ENCODE data around the gene ESRRB.

Gene ESRRB

DNA sequence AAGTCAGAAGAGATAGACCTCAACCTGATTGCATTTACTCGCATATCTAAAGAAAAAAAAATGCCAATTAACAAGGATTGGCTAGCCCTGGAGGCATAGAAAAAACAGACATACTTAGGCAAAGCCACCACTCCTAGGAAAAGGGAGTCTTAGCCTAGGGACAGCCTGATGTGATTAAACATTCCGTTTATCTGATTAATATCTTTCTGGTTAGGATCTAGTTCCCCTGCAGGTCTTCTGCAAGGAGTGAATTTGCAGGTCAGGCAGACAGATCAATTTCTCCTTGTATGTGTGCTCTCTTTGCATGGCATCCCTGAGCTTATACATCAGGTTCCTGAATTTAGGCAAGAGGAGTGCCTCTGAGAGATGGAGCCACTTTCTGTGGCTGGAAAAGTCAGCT lies 70.5 kb downstream of the ESRRB start:
- no peak for DNase-seq (ENCODE audit: low read depth in 2 of 3, low spot score in 1 of 3)

DNA sequence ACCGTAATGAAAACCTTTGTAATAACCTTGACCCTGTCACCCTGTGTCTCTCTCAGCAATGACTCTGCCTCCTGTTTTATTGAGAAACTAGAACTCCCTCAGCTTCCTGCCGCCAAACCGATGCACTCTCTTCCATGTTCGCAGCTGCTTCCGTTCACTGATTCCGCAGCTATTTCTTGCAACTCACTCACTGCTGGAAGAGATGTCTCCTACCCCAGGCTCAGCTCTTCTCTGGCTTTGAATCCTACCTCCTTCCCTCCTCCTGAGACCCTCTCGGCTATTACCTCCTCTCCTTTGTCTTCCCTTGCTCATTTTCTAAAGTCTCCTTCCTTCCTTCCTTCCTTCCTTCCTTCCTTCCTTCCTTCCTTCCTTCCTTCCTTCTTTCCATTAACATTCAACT lies 71.0 kb downstream of the ESRRB start:
- DNase-seq (ENCODE audit: low read depth in 2 of 3, low spot score in 1 of 3) = no peak

DNA sequence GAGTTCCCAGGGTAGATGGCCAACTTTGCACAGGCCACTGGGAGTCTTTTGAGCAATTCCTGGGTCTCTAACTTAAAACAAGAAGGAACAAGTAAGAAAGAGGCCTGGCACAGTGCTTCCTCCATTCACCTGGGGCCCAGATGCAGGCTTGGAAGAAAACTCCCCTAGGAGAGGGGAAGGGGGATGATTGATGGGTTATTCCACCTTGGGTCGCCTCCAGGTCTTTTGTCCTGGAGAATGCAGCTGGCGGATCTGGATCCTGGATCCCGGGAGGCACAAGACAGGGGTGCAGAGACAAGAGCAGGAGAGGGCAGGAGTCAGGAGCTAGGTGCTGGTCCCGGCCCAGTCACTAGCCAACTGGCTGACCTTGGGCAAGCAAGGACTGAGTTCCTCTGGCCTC lies 74.5 kb downstream of the ESRRB start:
- no peak for DNase-seq (ENCODE audit: low read depth in 2 of 3, low spot score in 1 of 3)

DNA sequence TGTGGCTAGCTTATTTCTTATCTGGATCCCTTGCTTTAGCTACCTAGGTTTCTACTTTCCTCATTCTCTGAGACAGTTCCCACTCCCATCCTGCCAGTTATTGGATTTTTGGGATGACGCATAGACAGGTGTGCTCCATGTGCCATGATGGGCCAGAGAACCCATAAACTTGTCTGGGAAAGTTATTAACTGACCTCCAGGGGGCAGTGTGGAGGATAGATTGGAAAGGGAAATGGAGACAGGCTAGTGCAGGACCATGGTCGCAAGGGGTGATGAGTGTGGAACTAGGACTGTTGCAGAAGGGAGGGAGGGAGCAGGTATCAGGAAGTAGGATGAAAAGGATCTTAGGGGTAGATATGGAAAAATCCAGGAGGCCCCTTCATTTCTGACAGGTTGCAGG lies 80.3 kb downstream of the ESRRB start:
- peak in 2 of 3 donors; percentile 11 to 57 for DNase-seq (ENCODE audit: low read depth in 2 of 3, low spot score in 1 of 3)

DNA sequence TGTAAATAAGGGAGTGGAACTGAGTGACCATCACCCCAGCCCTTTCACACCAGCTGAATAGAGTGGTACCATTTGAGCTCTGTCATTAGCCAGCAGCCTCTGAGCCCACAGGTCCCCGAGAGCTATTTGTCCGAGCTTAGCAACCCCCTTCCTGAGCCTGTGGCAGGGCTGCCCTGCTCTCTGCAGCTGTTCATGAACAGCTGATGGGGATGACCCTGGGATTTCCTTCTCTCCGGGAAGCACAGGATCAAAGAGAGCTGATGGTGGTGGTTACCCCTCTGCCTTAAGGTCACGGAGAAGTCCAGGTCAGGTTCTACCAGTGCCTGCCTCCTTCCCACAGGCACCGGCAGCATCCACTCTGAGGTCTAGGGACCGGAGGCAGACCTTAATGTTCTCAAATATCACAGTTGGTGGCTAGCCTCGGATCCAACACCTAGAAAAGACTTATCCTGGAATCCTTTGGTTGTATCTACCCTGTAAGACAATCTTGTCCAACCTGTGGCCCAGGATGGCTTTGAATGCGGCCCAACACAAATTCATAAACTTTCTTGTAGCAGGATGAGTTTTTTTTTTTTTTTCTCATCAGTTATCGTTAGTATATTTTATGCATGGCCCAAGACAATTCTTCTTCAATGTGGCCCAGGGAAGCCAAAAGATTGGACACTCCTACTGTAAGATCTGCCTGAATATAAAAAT lies 81.1 kb downstream of the ESRRB start:
- no peak for DNase-seq (ENCODE audit: low read depth in 2 of 3, low spot score in 1 of 3)

DNA sequence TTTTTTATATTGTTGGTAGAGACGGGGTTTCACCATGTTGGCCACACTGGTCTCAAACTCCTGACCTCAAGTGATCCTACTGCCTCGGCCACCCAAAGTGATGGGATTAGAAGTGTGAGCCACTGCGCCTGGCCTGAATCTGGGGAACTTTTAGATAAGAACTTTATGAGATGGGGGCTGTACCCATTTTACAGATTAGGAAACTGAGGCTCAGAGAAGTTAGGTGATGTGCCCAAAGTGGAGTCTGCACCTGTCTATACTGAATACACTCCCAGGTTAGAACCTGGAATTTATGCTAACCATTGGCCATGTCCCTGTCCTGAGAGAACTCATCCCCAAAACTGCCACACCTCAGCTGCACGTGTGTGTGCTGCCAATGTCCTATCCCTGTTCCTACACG lies 81.9 kb downstream of the ESRRB start:
- DNase-seq (ENCODE audit: low read depth in 2 of 3, low spot score in 1 of 3) = no peak

DNA sequence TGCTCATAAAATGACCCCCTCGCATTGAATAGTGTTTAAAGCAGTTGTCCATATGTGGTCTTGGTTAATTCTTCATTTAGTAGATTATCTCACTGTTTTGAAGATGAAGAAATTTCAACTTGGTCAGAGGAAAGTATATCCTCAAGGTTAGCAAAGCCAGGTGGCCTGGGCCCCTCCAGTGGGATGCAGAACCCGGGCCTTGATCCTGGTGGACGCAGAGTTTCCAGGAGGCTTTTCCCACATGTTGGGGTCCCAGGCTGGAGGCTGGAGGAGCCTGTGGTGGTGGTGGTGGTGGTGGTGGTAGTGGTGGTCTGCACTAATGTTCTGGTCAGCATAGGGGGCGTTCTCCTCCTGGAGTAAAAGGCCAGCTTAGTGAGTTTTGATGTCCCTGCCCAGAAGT lies 85.9 kb downstream of the ESRRB start:
- DNase-seq (ENCODE audit: low read depth in 2 of 3, low spot score in 1 of 3) = no peak

DNA sequence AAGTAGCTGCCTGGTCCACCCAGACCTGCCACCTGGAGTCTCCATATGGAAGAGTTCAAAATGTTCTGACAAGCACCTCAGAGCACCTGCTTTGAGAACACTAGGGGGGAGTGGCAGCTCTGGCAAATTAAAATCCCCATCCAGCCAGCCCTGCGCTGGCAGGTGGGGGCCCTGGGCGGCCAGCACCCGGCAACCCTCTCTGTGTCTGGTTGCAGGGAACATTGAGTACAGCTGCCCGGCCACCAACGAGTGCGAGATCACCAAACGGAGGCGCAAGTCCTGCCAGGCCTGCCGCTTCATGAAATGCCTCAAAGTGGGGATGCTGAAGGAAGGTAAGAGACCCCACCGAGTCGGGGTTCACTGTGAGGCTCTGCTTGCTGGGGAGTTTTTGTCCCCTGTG lies 86.4 kb downstream of the ESRRB start:
- no peak for DNase-seq (ENCODE audit: low read depth in 2 of 3, low spot score in 1 of 3)

DNA sequence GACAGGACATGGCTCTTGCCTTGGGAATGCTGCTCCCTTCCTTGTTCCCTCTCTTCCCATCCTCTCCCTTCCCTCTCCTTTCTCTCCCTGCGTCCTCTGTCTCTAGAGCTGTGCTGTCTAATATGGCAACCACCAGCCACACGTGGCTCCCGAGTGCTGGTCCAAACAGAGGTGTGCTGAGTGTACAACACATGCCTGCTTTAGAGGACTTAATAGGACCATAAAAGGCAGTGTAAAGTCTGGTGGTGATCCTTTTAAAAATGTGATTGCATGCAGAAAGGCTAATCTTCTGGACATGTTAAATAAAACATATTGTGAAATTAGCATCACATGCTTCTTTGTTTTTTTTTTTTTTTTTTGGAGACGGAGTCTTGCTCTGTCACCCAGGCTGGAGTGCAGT lies 87.2 kb downstream of the ESRRB start:
- DNase-seq (ENCODE audit: low read depth in 2 of 3, low spot score in 1 of 3) = no peak

DNA sequence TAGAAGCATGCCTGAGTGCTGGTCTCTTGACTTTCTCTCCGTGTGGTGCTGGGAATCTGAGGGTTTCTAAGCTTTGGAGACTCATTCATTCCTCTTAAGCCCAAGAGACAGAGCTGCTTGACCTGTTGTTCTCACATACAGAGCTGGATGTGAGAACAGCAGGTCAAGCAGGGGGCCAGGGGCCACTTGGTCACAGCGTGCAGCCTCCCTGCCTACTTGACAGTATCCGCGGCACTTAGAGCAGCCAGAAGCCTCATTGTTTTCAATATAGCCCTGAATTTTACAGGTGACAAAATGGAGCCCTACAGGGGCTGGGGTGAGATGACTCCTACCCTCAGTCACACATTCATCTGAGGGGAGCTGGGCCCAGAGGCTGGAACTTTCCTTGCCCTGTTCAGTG lies 88.9 kb downstream of the ESRRB start:
- no peak for DNase-seq (ENCODE audit: low read depth in 2 of 3, low spot score in 1 of 3)

DNA sequence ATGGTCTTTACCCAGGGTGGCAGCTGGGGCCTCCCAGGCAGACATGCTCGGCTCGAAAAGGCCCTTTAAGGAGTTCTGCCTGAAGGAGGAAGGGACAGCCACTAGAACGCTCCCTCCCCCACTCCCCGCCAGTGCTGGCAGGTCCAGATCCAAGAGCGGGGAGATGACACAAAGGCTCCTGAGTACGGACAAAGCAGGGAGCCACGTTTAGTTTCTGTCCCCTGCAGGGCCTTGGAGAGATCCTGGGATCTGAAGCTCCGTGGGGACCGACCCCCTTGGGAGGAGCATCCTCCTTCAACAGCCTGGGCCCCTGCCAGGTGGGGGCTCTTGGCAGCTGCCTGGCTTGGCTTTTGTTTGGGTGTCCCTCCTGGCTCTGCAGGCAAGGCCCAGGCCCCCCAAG lies 89.7 kb downstream of the ESRRB start:
- DNase-seq (ENCODE audit: low read depth in 2 of 3, low spot score in 1 of 3) = no peak

DNA sequence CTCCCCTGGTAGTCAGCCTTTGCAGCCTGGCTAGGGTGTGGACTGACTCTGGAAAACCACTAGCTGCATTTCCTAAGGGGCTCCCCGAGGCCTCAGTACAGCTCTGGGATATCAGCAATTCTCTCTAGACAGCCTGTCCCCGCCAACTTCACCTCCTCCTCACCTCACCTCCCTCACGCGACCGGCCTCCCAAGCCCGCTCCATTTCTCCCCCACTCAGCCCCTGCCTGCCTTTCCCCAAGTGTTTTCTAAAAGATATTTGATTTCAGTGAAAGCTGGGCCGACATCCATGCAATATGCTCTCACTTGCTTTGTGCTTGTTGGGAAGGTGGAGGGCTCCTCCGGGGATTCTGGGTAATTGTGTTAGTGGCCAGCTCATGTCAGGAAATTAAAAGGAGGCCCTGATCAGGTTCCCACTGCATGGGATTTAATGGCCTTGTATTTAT lies 91.8 kb downstream of the ESRRB start:
- DNase-seq (ENCODE audit: low read depth in 2 of 3, low spot score in 1 of 3) = no peak

DNA sequence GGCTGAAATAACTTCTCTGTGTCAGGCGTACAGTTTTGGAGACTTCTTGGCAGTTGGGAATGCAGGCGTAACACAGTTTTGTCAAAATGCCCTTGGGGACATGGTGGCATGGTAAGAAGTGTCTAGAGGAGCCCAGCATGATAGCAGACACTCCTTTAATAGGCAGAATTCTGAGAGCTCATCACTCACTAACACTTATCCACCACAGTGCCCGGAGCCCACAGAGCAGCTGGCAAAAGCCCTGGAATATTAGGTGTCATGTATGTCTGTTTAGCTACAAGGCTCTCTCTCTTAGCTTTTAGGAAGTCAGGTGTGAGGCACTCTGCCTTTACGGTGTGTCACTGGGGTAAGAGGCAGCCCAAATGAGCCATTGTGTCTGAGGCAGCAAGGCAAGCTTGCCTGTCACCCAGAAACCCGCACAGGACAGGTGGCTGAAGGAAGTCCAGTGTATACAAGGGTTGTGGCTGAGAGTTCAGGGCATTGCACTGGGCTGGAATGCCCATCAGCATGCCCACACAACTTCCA lies 96.3 kb downstream of the ESRRB start:
- no peak for DNase-seq (ENCODE audit: low read depth in 2 of 3, low spot score in 1 of 3)

DNA sequence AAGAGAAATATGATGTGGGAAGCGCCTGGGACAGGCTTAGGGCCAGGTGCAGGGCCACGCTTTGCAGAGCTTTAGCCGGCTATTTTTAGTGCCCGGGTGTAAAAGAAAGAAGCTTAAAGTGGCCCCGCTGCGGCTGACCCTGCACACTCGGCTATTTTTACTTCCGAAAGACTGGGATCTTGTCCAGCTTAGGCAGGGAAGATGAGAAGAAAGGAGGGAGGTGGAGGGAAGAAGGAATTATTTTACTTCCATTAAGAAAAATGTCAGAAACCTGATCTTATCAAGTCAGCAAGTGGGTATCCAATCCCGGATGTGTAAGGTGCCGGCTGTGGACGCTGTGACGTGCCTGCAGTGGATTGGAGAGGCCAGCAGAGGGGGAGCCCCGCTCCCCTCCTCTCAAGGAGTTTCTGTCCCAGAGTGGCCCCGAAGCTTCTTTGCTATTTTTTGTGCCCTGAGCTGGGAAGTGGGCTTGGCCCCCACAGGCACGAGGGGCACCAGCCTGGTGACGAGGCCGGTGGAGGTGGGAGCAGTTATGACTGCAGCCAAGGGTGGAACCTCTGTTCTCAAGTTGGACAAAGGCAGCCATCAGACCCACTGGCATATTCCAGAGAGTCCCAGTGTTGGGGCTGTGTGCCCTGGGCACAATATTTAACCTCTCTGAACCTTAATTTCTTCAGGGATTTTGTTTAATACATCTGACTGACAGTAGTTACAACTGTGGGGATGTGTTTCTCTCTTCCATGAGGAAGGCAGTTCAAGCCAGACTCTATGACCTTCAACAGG lies 97.7 kb downstream of the ESRRB start:
- no peak for DNase-seq (ENCODE audit: low read depth in 2 of 3, low spot score in 1 of 3)

DNA sequence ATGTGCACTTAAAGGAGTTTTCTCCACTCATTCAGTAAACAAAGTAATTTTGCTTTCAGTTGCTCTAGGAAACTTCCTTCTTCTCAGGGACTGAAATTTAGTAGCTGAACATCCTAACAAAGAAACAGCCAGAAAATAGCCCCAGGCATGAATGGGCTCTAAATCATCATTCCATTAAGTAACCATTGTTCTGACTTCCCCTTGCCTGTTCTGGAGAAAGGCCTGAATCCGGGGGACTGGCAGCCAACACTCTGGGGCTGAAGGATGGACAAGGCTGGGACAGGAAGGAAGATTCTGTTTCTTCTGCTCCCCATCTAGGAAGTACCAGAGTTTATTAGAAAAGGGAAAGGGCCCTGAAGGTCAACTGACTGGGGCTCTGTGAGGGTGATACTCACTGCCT lies 104.5 kb downstream of the ESRRB start:
- DNase-seq (ENCODE audit: low read depth in 2 of 3, low spot score in 1 of 3) = no peak

DNA sequence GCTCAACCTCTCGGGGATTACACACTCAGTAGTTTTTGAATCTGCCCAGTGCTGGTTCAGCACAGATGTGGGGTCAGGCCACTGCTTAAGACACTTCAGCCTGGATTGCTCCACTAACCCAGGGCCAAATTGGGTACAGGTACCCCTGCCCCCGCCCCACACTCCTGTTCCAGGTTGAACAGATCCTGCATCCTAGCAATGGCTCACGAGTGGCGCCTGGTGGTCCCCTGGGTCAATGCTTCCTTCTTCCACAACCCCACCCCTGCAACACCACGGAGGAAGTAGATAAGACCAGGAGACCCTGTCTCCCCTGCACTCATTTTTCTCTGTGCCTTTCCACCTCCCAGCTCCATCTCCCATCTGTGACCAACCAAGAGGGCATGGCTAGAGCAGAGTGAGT lies 108.4 kb downstream of the ESRRB start:
- DNase-seq (ENCODE audit: low read depth in 2 of 3, low spot score in 1 of 3) = no peak

DNA sequence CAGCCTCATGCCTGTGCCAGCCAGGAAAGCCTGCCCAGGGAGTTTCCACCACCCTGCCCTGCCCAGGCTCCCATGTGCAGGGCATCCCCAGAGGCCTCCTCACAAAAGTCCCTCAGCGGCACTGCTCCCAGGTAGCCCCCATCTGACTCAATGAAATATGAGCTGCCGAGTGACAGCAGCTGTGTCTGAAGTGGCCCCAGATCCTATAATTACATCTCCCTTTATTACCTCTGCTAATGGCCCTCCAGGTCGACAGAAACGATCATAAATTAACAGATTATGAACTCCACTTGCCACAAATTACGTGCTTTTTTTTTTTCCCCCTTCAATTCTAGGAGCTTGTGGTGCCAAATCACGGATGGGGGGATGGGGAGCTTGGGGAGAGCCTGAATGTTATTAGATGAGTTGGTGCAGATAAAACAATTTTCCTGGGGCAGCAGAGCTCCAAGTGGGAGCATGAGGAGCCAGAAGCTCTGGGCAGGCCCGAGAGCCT lies 110.4 kb downstream of the ESRRB start:
- no peak for DNase-seq (ENCODE audit: low read depth in 2 of 3, low spot score in 1 of 3)

DNA sequence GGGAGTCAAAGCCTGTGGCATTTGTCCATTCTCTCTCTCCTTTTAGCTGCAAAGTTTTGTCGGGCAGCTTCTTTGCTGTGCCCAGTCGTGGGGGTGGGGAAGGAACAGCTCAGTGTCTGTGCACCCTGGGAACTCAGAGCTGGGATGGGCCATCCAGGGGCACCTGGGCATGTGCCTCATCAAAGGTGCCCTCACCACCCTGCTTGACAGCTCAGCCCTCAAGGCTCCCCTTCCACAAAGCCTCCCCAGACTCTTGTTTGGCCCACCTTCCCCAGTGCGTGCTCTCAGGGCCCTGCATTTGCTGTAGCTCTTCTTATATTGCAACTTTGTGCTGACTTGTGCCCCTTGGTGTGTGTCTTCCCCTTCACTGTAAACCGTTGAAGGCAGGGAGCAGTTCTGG lies 112.6 kb downstream of the ESRRB start:
- no peak for DNase-seq (ENCODE audit: low read depth in 2 of 3, low spot score in 1 of 3)

DNA sequence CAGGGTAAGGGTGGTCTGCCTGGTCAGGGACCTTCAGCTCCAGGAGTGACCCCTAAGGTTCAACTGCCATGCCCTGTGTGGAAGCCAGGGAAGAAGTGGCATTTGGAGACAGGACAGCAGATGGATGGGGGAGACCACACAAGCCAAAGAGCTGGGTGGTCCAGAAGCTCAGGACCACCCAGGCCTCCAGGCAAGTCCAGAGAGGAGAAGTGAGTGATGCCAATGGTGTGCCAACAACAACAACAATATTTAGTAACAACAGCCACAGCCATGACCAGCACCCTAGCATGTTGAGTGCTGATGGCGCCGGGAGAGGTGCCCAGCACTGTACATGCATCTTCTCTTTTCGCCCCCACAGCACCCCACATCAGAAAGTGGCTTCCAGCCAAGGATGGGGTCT lies 113.7 kb downstream of the ESRRB start:
- no peak for DNase-seq (ENCODE audit: low read depth in 2 of 3, low spot score in 1 of 3)

DNA sequence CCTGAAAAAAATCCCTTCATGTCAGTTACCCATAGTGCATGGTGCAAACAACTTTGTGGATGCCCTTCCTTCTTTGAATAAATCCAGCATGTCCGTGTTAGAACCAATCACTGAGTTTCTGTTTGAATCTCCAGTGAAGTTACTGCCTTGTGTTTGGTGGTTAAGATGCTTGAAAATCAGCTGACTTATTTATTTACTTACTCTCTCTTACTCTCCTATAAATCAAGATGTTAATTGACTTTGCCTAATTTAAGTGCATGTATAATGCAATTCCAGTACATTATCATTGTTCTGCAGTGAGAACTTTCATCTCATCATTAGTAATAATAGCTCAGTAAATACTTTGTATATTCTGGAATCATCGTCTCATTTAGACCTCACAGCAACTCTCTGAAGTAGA lies 114.2 kb downstream of the ESRRB start:
- no peak for DNase-seq (ENCODE audit: low read depth in 2 of 3, low spot score in 1 of 3)

DNA sequence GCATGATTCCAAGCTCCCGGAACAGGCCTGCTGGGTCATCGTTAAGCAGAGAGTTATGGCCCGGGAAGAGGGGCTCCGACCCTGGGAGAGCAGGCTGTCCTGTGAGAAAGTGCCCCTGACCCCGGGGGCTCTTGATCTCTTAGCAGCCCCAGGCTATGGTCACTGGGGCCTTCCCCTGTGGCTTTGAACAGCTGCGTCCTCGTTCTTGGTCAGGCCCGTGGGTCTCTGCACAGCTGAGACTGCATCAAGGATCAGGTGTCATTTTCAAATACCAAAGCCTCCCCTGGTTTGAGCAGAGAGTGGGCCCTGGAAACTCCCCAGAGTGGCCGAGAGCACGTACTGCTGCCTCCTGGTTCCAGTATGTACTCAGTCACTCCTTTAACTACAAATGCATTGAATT lies 114.8 kb downstream of the ESRRB start:
- DNase-seq (ENCODE audit: low read depth in 2 of 3, low spot score in 1 of 3) = no peak

DNA sequence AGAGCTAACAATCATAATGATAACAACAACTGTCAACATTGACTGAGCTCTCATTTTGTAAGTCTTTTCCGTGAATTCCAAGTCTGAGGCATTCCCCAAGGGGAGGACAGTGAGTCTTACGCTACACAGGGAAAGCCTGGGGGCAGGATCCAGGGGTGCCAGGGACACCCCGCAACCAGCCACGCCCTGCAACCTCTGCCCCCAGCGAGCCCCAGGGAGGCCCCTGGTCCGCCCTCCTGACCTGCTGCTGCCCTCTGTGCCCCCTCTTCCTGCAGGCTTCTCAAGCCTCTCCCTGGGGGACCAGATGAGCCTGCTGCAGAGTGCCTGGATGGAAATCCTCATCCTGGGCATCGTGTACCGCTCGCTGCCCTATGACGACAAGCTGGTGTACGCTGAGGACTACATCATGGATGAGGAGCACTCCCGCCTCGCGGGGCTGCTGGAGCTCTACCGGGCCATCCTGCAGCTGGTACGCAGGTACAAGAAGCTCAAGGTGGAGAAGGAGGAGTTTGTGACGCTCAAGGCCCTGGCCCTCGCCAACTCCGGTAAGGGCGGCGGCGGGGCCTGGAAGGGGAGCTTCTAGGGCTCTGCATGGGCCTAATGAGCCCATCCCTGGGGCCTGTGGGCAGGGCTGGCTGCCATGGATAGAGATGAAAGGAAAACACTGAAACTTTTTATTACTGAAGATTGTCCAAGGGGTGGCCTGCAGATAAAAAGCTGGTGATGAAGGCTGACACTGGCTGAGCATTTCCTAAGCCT lies 115.4 kb downstream of the ESRRB start:
- no peak for DNase-seq (ENCODE audit: low read depth in 2 of 3, low spot score in 1 of 3)
